Fibroblast of gingiva (primary cell): ENCODE data around the gene PRSS23.
"Not testable (repeated sequence)": the region's sequence is repeated elsewhere in the genome, so short reads cannot be mapped to it uniquely, and the experiment has no call there.

ENCODE experiments used
- DNase-seq: peaks from one replicate; pipeline ENCODE4 v3.0.0-alpha.2; 2011; ENCODE audit warnings: low read depth

PRSS23 gene

GRCh38 chr11:86800076-86800959 is at the start of gene PRSS23:
TSS of gene PRSS23 (plus strand) at chr11:86800542. CDS start at chr11:86807644, 7,102 bp downstream.
- peak; percentile 66 for DNase-seq

- peak; percentile 73 for DNase-seq
Observed at GRCh38 chr11:86753459-86753858, 46.9 kb upstream of the PRSS23 start.

- no peak for DNase-seq
Observed at GRCh38 chr11:86755146-86755545, 45.2 kb upstream of the PRSS23 start.

GRCh38 chr11:86758171-86758570 is 42.2 kb upstream of the PRSS23 start:
- peak; percentile 80 for DNase-seq

GRCh38 chr11:86760577-86760976 is 39.8 kb upstream of the PRSS23 start:
- DNase-seq, result no peak

GRCh38 chr11:86761978-86762377 is 38.4 kb upstream of the PRSS23 start:
- peak; percentile 36 for DNase-seq

- DNase-seq, result no peak
Observed at GRCh38 chr11:86765203-86765602, 35.1 kb upstream of the PRSS23 start.

- DNase-seq, result no peak
Observed at GRCh38 chr11:86765878-86766277, 34.5 kb upstream of the PRSS23 start.

- DNase-seq, result no peak
Observed at GRCh38 chr11:86769219-86769618, 31.1 kb upstream of the PRSS23 start.

- DNase-seq, result not testable (repeated sequence)
Observed at GRCh38 chr11:86770473-86771027, 29.8 kb upstream of the PRSS23 start.

- DNase-seq, result no peak
Observed at GRCh38 chr11:86772999-86773398, 27.3 kb upstream of the PRSS23 start.

GRCh38 chr11:86773513-86774252 is 26.7 kb upstream of the PRSS23 start:
- no peak for DNase-seq

- no peak for DNase-seq
Observed at GRCh38 chr11:86774417-86774816, 25.9 kb upstream of the PRSS23 start.

- DNase-seq, result no peak
Observed at GRCh38 chr11:86775361-86775760, 25.0 kb upstream of the PRSS23 start.

GRCh38 chr11:86781546-86781945 is 18.8 kb upstream of the PRSS23 start:
- no peak for DNase-seq

GRCh38 chr11:86782742-86783141 is 17.6 kb upstream of the PRSS23 start:
- DNase-seq, result no peak

GRCh38 chr11:86783661-86784060 is 16.7 kb upstream of the PRSS23 start:
- no peak for DNase-seq

- DNase-seq, result peak; percentile 55
Observed at GRCh38 chr11:86784241-86784681, 16.1 kb upstream of the PRSS23 start.

- no peak for DNase-seq
Observed at GRCh38 chr11:86785576-86785975, 14.8 kb upstream of the PRSS23 start.

GRCh38 chr11:86787018-86787536 is 13.3 kb upstream of the PRSS23 start:
- no peak for DNase-seq

- no peak for DNase-seq
Observed at GRCh38 chr11:86787656-86788055, 12.7 kb upstream of the PRSS23 start.

GRCh38 chr11:86790195-86790725 is 10.1 kb upstream of the PRSS23 start:
- no peak for DNase-seq
